ENCODE data around the gene INPP5D.

DNA sequence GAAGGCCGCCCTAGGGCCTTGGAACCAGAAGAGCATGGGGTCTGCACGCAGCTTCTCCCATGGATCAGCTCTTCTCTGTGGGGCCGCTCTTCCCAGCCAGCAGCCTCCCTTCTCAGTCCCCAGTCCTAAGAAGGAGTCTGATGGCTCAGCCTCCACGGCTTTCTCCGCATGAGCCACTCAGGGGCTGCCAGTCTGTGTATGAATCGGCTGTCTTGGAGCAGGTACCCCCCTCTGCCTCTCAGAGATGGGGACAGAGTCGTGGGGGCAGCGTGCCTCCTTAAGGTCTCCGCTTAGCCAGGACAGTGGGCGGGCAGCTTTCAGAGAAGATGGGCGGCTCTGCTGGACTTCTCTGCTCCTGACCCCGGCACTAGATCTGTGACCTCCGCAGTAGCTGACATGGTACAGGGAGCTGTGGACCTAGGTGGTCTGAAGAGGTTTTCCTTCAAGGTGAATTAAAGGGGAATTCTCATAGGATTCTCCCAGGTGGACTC lies 21.6 kb downstream of the INPP5D start:
- TF ChIP-seq, protein P1, sequence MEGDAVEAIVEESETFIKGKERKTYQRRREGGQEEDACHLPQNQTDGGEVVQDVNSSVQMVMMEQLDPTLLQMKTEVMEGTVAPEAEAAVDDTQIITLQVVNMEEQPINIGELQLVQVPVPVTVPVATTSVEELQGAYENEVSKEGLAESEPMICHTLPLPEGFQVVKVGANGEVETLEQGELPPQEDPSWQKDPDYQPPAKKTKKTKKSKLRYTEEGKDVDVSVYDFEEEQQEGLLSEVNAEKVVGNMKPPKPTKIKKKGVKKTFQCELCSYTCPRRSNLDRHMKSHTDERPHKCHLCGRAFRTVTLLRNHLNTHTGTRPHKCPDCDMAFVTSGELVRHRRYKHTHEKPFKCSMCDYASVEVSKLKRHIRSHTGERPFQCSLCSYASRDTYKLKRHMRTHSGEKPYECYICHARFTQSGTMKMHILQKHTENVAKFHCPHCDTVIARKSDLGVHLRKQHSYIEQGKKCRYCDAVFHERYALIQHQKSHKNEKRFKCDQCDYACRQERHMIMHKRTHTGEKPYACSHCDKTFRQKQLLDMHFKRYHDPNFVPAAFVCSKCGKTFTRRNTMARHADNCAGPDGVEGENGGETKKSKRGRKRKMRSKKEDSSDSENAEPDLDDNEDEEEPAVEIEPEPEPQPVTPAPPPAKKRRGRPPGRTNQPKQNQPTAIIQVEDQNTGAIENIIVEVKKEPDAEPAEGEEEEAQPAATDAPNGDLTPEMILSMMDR (IDR thresholded peaks at IDR 0.05), result no peak
- no peak for TF ChIP-seq POLR2AphosphoS5 (IDR thresholded peaks at IDR 0.05)
- no peak for TF ChIP-seq POLR2A (IDR thresholded peaks at IDR 0.05)
